ENCODE results near the gene CXCL10.
"Not testable (repeated sequence)": the region's sequence is repeated elsewhere in the genome, so short reads cannot be mapped to it uniquely, and the experiment has no call there.

GRCh38 chr4:76044686-76045085, 21.4 kb upstream of the CXCL10 start:
- not testable (repeated sequence) for TF ChIP-seq POLR2A (IDR thresholded peaks at IDR 0.05; ENCODE audit: low read depth, low read length); POLR2AphosphoS5 (IDR thresholded peaks at IDR 0.05; ENCODE audit: low read depth, low read length); PAX5 (IDR thresholded peaks at IDR 0.05; ENCODE audit: insufficient read depth, low read length, severe bottlenecking); TAF1 (IDR thresholded peaks at IDR 0.05; ENCODE audit: low read depth, low read length); POU2F2 (IDR thresholded peaks at IDR 0.05; ENCODE audit: low read depth, low read length); SPI1 (IDR thresholded peaks at IDR 0.05; ENCODE audit: low read depth, low read length)
